ENCODE results near the gene SH3PXD2A. TPM values are rescaled to one million over a fixed set of nuclear protein-coding genes. Genes with fewer than 3 reads are reported as not detected.

Gene SH3PXD2A
- total RNA-seq, 4 donors from 2014 or later: 6.2 to 16.8 (median 11.4) TPM

GRCh38 chr10:103834436-103835095 lies 20.8 kb downstream of the SH3PXD2A start:
- Histone ChIP-seq H3K4me3 (no peak overlapping the region), H3K27ac (peak overlapping the region; percentile 36 to 57 (median 44)), H3K36me3 (no peaks in the 10 kb centered on the region), H3K4me1 (peaks cover 61 to 65% of the 10 kb centered on the region in 2 donors), H3K9me3 (no peaks in the 10 kb centered on the region), H3K27me3 (no peaks in the 10 kb centered on the region)
- intact Hi-C loops (cut with DNase I; ENCODE audit: low total_unique reads): no loop called here
- DNase-seq (no peak), ATAC-seq (no peak)
- TF ChIP-seq CTCF (IDR thresholded peaks at IDR 0.05 in 4 of 5, conservative IDR thresholded peaks at IDR 0.05 in 1 of 5) (no peak), POLR2A (IDR thresholded peaks at IDR 0.05) (no peak)
- in situ Hi-C loops (cut with MboI; ENCODE audit: low sequenced_read_pairs in 4 of 4): no loop called here

- DNase-seq (peak; percentile 38 to 54), ATAC-seq (peak; percentile 49 to 50)
- H3K4me3 ChIP-seq: no peak overlapping the region
- H3K4me1 ChIP-seq: peaks cover 54 to 58% of the 10 kb centered on the region in 2 donors
- H3K36me3 ChIP-seq: no peaks in the 10 kb centered on the region
- H3K27me3 ChIP-seq: no peaks in the 10 kb centered on the region
- intact Hi-C loops (cut with DNase I; ENCODE audit: low total_unique reads): no loop called here
- TF ChIP-seq CTCF (IDR thresholded peaks at IDR 0.05 in 4 of 5, conservative IDR thresholded peaks at IDR 0.05 in 1 of 5): no peak
- TF ChIP-seq POLR2A (IDR thresholded peaks at IDR 0.05): no peak
- H3K27ac ChIP-seq: peak overlapping the region; percentile 36 to 57 (median 44)
- in situ Hi-C loops (cut with MboI; ENCODE audit: low sequenced_read_pairs in 4 of 4): no loop called here
- H3K9me3 ChIP-seq: no peaks in the 10 kb centered on the region
Measured at GRCh38 chr10:103833731-103834365, 21.5 kb downstream of the SH3PXD2A start.

- ATAC-seq (no peak), DNase-seq (no peak)
- in situ Hi-C loops (cut with MboI; ENCODE audit: low sequenced_read_pairs in 4 of 4) (no loop called here), intact Hi-C loops (cut with DNase I; ENCODE audit: low total_unique reads) (no loop called here)
- H3K36me3 ChIP-seq: no peaks in the 10 kb centered on the region
- no peaks in the 10 kb centered on the region for H3K9me3 ChIP-seq
- TF ChIP-seq POLR2A (IDR thresholded peaks at IDR 0.05): no peak
- peaks cover 45 to 49% of the 10 kb centered on the region in 2 donors for H3K4me1 ChIP-seq
- H3K4me3 ChIP-seq: no peak overlapping the region
- H3K27ac ChIP-seq: no peak overlapping the region
- no peaks in the 10 kb centered on the region for H3K27me3 ChIP-seq
Measured at GRCh38 chr10:103832806-103833205, 22.6 kb downstream of the SH3PXD2A start.

- Histone ChIP-seq H3K4me1 (peaks cover 28 to 39% of the 10 kb centered on the region in 2 donors), H3K27ac (no peak overlapping the region), H3K9me3 (no peaks in the 10 kb centered on the region), H3K36me3 (no peaks in the 10 kb centered on the region), H3K27me3 (no peaks in the 10 kb centered on the region), H3K4me3 (no peak overlapping the region)
- TF ChIP-seq CTCF (IDR thresholded peaks at IDR 0.05 in 4 of 5, conservative IDR thresholded peaks at IDR 0.05 in 1 of 5) (no peak), POLR2A (IDR thresholded peaks at IDR 0.05) (no peak)
- in situ Hi-C loops (cut with MboI; ENCODE audit: low sequenced_read_pairs in 4 of 4): no loop called here
- ATAC-seq (no peak), DNase-seq (no peak)
- intact Hi-C loops (cut with DNase I; ENCODE audit: low total_unique reads): no loop called here
Measured at GRCh38 chr10:103829838-103830465, 25.4 kb downstream of the SH3PXD2A start.

GRCh38 chr10:103829278-103829677 lies 26.1 kb downstream of the SH3PXD2A start:
- no peaks in the 10 kb centered on the region for H3K9me3 ChIP-seq
- TF ChIP-seq POLR2A (IDR thresholded peaks at IDR 0.05): no peak
- TF ChIP-seq CTCF (IDR thresholded peaks at IDR 0.05 in 4 of 5, conservative IDR thresholded peaks at IDR 0.05 in 1 of 5): no peak
- intact Hi-C loops (cut with DNase I; ENCODE audit: low total_unique reads): no loop called here
- H3K4me1 ChIP-seq: peaks cover 22 to 36% of the 10 kb centered on the region in 2 donors
- ATAC-seq: no peak
- in situ Hi-C loops (cut with MboI; ENCODE audit: low sequenced_read_pairs in 4 of 4): no loop called here
- H3K36me3 ChIP-seq: no peaks in the 10 kb centered on the region
- H3K27me3 ChIP-seq: no peaks in the 10 kb centered on the region
- no peak overlapping the region for H3K27ac ChIP-seq
- no peak for DNase-seq
- no peak overlapping the region for H3K4me3 ChIP-seq

All from gastrocnemius medialis (tissue), 4 donors.